GM21515 (cell line): ENCODE data around the gene PDZK1.
"Not testable (repeated sequence)": the region's sequence is repeated elsewhere in the genome, so short reads cannot be mapped to it uniquely, and the experiment has no call there.

Source experiments
- ATAC-seq: cut with Tn5 transposase; IDR thresholded peaks from one replicate; pipeline ENCODE4 v1.9.1; 2021; ENCODE audit not compliant: unreplicated experiment

The PDZK1 gene

DNA sequence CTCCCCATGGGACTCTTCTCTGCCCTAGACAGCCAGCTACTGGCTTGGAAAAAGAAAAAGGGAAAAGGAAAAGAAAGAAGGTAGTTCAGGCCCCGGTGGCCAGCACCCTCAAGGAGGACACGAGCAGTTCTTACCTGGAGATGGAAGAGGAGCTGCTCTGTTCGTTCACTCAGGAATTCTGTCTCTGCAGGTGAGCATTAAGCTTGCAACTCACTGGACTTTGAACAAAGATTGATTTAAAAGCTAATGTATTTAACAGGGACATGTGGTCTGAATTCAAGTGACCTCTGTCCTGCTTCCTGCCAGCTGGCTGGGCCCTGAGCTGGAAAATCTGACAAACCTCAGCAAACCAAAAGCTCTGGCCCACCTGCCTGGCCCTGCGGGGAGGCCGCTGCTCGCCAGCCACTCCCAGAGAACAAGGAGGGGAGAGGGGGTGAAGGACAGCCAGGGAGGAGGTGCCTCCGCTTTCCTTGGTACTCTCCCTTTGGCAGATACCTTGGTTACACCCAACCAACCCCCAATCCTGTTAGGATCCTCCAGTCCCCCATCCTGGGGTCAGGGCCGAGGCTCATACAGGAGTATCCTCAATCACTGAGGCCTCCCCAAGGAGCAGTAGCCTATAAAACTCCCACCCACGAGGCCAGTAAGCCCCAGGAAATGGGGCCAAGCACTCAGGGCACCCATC lies at the start of gene PDZK1:
PDZK1 (minus strand) TSS at position 186 of the 685 bp plus-strand sequence. CDS start 19,347 bp downstream, outside the sequence.
- no peak for ATAC-seq

GRCh38 chr1:145751491-145752037 lies 44.4 kb upstream of the PDZK1 start:
- ATAC-seq, result no peak

- no peak for ATAC-seq
Observed at GRCh38 chr1:145750426-145750825, 43.3 kb upstream of the PDZK1 start.

GRCh38 chr1:145747398-145748247 lies 40.5 kb upstream of the PDZK1 start:
- ATAC-seq, result no peak

- ATAC-seq, result no peak
Observed at GRCh38 chr1:145740269-145740668, 33.1 kb upstream of the PDZK1 start.

DNA sequence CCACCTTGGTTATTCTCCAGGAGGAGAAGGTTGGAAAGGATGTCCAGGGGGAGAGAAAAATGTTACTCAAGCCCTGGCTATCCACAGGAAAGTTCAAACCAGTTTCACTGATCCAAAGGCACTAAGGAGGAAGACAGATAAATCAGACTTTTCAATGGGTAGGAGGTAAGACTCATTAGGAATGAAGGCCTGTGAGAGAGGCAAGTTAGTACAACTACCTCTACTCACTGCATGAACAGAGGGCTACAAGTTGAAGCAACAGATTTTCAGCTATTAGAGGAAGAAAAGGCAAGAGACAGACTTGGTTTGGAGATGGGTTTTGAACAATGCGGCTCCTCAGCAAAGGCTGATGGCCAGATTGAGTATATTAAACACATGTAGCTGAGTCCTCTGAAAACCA lies 29.0 kb upstream of the PDZK1 start:
- ATAC-seq, result no peak

DNA sequence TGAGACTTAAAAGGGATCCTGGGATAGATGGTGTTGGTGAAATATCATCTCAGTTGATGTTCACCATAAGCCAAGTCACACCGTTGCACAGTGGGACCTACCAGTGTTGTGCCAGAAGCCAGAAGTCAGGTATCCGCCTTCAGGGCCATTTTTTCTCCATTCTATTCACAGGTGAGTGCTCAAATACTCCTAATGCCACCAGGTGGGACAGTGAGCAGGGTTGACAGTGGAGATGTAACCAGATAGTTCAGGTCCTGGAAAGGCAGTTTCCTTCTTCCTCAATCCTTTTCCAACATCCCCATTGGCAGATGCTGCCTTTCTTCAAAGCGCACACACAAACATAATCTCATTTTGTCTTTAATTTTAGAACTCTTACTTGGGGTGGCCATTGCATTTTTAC lies 23.7 kb upstream of the PDZK1 start:
- no peak for ATAC-seq

GRCh38 chr1:145730467-145730866 lies 23.3 kb upstream of the PDZK1 start:
- no peak for ATAC-seq

DNA sequence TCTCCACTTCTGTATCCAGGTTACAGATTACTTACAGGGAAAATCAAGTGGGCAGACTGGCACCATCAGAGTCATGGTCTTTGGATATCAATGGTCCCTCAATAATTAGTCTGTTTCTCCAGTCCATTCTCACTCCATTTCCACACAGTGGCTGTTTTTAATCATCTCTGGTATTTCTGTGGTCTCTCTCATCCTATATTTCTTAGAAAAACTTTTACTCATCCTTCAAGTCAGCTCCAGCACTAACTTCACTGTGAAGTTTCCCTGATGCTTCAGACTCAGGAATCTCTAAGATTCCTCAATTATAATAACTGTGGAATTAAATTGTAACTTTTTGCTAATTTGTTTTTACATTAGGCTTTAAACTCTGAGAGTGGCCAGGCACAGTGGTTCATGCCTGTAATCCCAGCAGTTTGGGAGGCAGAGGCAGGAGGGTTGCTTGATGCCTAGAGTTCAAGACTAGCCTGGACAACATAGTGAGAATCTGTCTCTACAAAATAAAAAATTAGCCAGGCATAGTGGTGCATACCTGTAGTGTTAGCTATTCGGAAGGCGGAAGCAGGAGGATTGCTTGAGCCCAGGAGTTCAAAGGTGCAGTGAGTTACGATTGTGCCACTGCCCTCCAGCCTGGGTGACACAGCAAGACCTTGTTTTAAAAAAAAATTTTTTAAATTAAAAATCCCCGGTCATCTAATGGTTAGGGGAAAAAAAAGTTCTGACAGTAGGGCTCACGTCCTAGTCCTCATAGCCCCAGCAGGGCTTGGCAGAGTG lies 22.7 kb upstream of the PDZK1 start:
- ATAC-seq, result no peak

DNA sequence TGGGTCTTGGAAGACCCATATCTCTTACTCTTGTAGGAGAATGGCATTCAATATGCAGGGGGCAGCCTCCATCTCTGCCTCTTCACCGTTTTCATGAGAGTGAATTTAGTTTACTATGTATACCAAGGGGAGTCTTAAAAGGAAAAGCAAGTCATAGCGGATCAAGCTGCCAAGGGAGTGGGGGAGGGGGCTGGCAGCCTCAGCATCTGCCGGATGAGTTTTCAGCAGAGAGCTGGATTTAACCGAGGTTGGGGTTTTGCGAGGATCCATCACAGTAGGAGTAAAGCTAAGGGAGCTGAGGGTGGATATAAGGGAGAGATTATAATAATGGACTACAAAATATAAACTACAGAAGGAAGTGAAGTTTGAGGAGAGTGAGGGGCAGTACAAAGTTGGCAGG lies 22.0 kb upstream of the PDZK1 start:
- no peak for ATAC-seq

DNA sequence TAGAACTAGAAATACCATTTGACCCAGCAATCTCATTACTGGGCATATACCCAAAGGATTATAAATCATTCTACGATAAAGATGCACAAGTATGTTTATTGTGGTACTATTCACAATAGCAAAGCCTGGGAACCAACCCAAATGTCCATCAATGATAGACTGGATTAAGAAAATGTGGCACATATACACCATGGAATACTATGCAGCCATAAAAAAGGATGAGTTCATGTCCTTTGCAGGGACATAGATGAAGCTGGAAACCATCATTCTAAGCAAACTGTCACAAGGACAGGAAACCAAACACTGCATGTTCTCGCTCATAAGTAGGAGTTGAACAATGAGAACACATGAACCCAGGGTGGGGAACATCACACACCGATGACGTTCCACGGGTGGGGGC lies 19.0 kb upstream of the PDZK1 start:
- not testable (repeated sequence) for ATAC-seq

DNA sequence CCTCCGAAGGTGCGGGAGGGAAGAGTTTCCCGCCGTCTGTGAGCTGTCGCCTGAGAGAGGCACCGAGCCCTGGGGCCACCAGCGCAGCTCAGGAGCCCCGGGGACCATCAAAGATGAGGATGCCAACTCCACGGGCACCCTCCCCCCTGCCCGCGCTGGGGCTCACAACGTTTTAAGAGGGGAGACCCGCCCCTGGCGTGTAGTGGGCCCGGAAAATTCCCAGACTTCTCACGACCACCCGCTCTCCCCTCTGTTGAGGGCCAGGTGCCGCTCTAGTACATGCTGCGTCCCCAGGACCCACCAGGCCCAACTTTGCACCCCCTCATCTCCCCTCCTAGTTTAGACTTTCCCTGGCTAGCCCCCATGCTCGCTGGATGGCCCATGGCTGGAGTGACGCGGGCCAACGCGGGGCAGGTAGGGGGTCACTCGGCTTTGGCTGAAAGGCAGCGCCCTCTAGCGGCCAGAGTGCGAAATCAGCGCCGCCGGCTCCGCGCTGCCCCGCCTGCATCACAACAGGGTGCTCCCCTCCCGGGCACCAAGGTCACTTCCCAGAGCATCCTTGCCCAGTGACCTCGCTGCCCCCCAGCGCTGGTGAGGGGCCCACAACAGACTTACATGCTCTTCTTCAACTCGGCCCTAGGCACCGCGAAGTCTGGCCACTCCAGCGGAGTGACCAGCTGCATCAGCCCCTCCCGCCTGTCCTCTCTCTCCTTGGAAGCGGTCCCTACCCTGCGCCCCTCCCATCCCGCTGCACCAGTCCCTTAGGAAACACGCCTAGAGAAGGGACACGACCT lies 13.9 kb upstream of the PDZK1 start:
- ATAC-seq, result peak; percentile 79

- ATAC-seq, result no peak
Observed at GRCh38 chr1:145720556-145720877, 13.3 kb upstream of the PDZK1 start.

GRCh38 chr1:145719230-145720079 lies 12.3 kb upstream of the PDZK1 start, which contains the start of gene CD160:
Gene CD160 (plus strand): TSS chr1:145719499. CDS start chr1:145728328, 8,829 bp downstream.
- ATAC-seq, result no peak

GRCh38 chr1:145718465-145718864 lies 11.3 kb upstream of the PDZK1 start:
- ATAC-seq, result not testable (repeated sequence)

- ATAC-seq, result no peak
Observed at GRCh38 chr1:145717833-145718232, 10.7 kb upstream of the PDZK1 start.

GRCh38 chr1:145716641-145717345 lies 9.6 kb upstream of the PDZK1 start:
- ATAC-seq, result no peak

GRCh38 chr1:145714524-145715111 lies 7.5 kb upstream of the PDZK1 start:
- no peak for ATAC-seq
